MM.1S (cell line): ENCODE results near the gene TSR1.

ENCODE experiments used
- EZH2 ChIP-seq: fragments of 300-600 bp; sonication (generic); optimal IDR thresholded peaks from 2 replicates; pipeline ENCODE3; 2017; ENCODE audit warnings: low read depth, mild to moderate bottlenecking, antibody characterized with exemption, low read length, mixed read lengths
- EZH2phosphoT487 ChIP-seq: fragments of 300-600 bp; sonication (generic); IDR thresholded peaks from 2 replicates; pipeline ENCODE4 v1.6.1; 2018; ENCODE audit warnings: antibody characterized with exemption, low read length
- TF ChIP-seq, protein P1 (sequence below): fragments of 300-600 bp; sonication (generic); IDR thresholded peaks from 2 replicates; pipeline ENCODE4 v1.5.1; 2016; ENCODE audit warnings: antibody characterized with exemption, low read length, mixed read lengths

DNA sequence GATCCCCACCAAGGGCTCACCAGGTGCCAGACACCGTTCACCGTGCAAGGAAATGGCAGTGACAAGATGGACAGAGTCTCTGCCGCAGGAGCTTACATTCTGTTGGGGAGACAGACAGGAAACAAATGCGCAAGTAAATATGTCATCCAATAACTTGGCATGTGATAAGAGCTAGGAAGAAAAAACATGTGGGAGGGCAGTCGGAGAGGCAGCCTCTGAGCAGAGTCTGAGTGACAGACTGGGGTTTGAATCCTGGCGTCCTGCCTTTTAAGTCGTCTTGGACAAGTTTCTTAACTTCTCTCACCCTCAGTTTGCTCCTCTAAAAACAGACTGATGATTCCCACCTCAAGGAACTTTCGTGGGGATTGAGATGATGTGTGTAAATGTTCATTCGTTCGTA lies 8.3 kb upstream of the TSR1 start:
- TF ChIP-seq EZH2phosphoT487 (no peak), EZH2 (no peak)
- TF ChIP-seq, protein P1, sequence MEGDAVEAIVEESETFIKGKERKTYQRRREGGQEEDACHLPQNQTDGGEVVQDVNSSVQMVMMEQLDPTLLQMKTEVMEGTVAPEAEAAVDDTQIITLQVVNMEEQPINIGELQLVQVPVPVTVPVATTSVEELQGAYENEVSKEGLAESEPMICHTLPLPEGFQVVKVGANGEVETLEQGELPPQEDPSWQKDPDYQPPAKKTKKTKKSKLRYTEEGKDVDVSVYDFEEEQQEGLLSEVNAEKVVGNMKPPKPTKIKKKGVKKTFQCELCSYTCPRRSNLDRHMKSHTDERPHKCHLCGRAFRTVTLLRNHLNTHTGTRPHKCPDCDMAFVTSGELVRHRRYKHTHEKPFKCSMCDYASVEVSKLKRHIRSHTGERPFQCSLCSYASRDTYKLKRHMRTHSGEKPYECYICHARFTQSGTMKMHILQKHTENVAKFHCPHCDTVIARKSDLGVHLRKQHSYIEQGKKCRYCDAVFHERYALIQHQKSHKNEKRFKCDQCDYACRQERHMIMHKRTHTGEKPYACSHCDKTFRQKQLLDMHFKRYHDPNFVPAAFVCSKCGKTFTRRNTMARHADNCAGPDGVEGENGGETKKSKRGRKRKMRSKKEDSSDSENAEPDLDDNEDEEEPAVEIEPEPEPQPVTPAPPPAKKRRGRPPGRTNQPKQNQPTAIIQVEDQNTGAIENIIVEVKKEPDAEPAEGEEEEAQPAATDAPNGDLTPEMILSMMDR = no peak
